Lung (tissue), 12 donors: Measurements from ENCODE around the gene FARP1. TPM values are rescaled to one million over a fixed set of nuclear protein-coding genes. Genes with fewer than 3 reads are reported as not detected.

ENCODE experiments used
- ATAC-seq: fragments of 200-7000 bp; cut with Tn5 transposase; one replicate; pipeline ENCODE4 v1.9.1; 2020; ENCODE audit warnings: moderate number of reproducible peaks; ENCODE audit not compliant: insufficient read depth, low FRiP score
- DNase-seq, 3 donors: peaks; one replicate each; pipeline ENCODE4 v3.0.0-alpha.2; 2013 to 2017
- H3K27ac ChIP-seq, 2 donors: one replicate each; pipeline ENCODE4 v1.5.1; 2013; ENCODE audit warnings: mild to moderate bottlenecking in 2 of 2, moderate library complexity in 2 of 2, control low read depth in 1 of 2, inconsistent platforms in 1 of 2, low read depth in 1 of 2, low read length in 1 of 2
- H3K27me3 ChIP-seq, 3 donors: one replicate each; pipeline ENCODE4 v1.5.1; 2013; ENCODE audit warnings: low read length in 2 of 3; ENCODE audit not compliant: control insufficient read depth in 3 of 3, insufficient read depth in 3 of 3
- H3K36me3 ChIP-seq, 4 donors: one replicate each; pipeline ENCODE4 v1.5.1; 2013; ENCODE audit warnings: low read length in 4 of 4, mild to moderate bottlenecking in 1 of 4, moderate library complexity in 1 of 4; ENCODE audit not compliant: control insufficient read depth in 4 of 4, insufficient read depth in 4 of 4
- H3K4me1 ChIP-seq, 5 donors: one replicate each; pipeline ENCODE4 v1.5.1; 2013; ENCODE audit warnings: low read length in 5 of 5, mild to moderate bottlenecking in 2 of 5, moderate library complexity in 1 of 5; ENCODE audit not compliant: control insufficient read depth in 5 of 5, insufficient read depth in 5 of 5
- H3K4me3 ChIP-seq: one replicate; pipeline ENCODE4 v1.5.1; 2013; ENCODE audit warnings: mild to moderate bottlenecking, control low read depth, moderate library complexity
- H3K9ac ChIP-seq, 2 donors: one replicate each; pipeline ENCODE4 v1.5.1; 2013; ENCODE audit warnings: low read length in 2 of 2, control low read depth in 1 of 2; ENCODE audit not compliant: insufficient read depth in 1 of 2
- H3K9me3 ChIP-seq, 4 donors: one replicate each; pipeline ENCODE4 v1.5.1; 2013; ENCODE audit warnings: low read length in 3 of 4, mild to moderate bottlenecking in 1 of 4, moderate library complexity in 1 of 4; ENCODE audit not compliant: control insufficient read depth in 4 of 4, insufficient read depth in 3 of 4
- WGBS, 2 donors: extraction: QIAGEN DNeasy Blood & Tissue Kit; methylation state at CpG; one replicate each; pipeline ENCODE4 v1.1.7; 2013; 5-methylcytosine and 5-hydroxymethylcytosine counted together
- polyA plus RNA-seq, 2 donors: library from polyadenylated mRNA; stranded (reverse); fragments of 200-250 nt; gene quantifications; one replicate each; pipeline ENCODE4 v1.2.1, GENCODE V29; 2013
- total RNA-seq, 2 donors: library from RNA; depleted of rRNA in 1 of 2; stranded (reverse); fragments of >200 nt in 1 of 2; gene quantifications; one replicate each; pipeline ENCODE4 v1.2.1, GENCODE V29; 2014 to 2021
- TF ChIP-seq, protein P1 (sequence below): IDR thresholded peaks from 2 replicates; pipeline ENCODE4 v1.5.1; 2012; ENCODE audit warnings: mild to moderate bottlenecking; ENCODE audit errors: control extremely low read depth, extremely low read depth
- donor health status: control.
- donor health status: control.
- donor health status: Bipolar disorder and iron deficiency.
- donor health status: healthy.
- donor health status: DM: yes; HTN: yes; CAD: no.

Gene FARP1
- total and polyA plus RNA-seq, 4 donors = 20.8 to 102 (median 54.4) TPM

DNA sequence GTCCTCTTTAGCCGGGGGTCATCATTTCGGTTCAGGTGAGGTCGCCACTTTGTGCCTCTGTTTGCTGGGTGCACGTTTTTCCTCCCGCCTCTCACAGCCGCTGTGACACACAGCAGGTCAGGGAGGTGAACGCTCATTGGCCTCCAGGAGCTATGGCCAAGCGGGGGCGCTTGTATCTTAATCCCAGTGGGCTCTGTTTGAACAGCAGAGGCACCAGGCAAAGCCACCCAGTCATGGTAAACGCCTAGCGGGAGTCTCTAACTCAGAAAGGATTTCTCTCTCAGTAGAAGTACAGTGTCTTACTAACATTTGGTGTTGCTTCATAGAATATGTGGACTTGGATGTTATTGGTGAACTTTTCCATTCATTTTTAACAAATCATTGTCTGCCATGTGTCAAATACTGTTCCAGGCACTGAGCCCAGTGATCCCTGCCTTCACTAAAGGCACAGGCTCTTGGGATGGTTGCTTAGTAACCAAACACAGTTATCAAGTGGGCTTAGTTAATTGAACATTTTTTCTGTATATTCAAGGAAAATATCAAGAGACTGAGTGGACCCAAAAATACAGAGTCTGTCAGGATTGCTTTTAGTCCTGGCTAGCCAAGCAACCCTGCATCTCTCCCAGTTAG is 247.3 kb downstream of the FARP1 start:
- Histone ChIP-seq H3K27me3 (no peaks in the 10 kb centered on the region), H3K4me1 (peaks cover 0 to 11% (median 6%) of the 10 kb centered on the region in 5 donors), H3K36me3 (peaks cover 0 to 44% (median 27%) of the 10 kb centered on the region in 4 donors), H3K9me3 (no peaks in the 10 kb centered on the region), H3K27ac (no peak overlapping the region), H3K9ac (no peak overlapping the region), H3K4me3 (no peak overlapping the region)
- peak; percentile 63 to 84 (median 83) for DNase-seq
- TF ChIP-seq, protein P1, sequence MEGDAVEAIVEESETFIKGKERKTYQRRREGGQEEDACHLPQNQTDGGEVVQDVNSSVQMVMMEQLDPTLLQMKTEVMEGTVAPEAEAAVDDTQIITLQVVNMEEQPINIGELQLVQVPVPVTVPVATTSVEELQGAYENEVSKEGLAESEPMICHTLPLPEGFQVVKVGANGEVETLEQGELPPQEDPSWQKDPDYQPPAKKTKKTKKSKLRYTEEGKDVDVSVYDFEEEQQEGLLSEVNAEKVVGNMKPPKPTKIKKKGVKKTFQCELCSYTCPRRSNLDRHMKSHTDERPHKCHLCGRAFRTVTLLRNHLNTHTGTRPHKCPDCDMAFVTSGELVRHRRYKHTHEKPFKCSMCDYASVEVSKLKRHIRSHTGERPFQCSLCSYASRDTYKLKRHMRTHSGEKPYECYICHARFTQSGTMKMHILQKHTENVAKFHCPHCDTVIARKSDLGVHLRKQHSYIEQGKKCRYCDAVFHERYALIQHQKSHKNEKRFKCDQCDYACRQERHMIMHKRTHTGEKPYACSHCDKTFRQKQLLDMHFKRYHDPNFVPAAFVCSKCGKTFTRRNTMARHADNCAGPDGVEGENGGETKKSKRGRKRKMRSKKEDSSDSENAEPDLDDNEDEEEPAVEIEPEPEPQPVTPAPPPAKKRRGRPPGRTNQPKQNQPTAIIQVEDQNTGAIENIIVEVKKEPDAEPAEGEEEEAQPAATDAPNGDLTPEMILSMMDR = no peak
- WGBS, 2 donors = 94 to 95% methylated on average over 11 of the region's 11 CpGs
- ATAC-seq = no peak

DNA sequence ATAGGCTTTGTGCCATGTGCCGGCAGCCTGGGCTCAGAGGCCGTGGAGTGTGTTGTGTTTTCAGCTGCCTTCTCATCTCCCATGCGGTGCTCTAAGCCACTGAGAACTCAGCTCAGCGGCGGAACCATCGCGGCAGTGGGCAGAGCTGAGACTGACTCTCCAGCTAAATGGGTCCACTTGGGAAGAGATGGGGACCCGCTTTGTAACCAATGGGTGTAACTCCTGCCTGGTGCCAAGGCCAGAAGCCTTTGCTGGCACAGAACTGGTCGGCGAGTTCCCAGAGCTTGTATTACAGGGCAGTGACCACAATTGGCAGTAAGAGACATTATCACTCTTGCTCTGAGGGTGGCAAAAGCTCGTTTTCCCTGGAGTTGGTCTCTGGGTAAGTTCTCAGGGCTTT is 251.0 kb downstream of the FARP1 start:
- ATAC-seq = no peak
- H3K36me3 ChIP-seq = peaks cover 0 to 27% (median 24%) of the 10 kb centered on the region in 4 donors
- DNase-seq = no peak
- no peak overlapping the region for H3K9ac ChIP-seq
- no peaks in the 10 kb centered on the region for H3K9me3 ChIP-seq
- TF ChIP-seq, protein P1 = no peak
- H3K27ac ChIP-seq = no peak overlapping the region
- no peak overlapping the region for H3K4me3 ChIP-seq
- H3K4me1 ChIP-seq = peaks cover 0 to 24% (median 11%) of the 10 kb centered on the region in 5 donors
- 94 to 97% methylated on average over 11 of the region's 11 CpGs for WGBS, 2 donors
- no peaks in the 10 kb centered on the region for H3K27me3 ChIP-seq

DNA sequence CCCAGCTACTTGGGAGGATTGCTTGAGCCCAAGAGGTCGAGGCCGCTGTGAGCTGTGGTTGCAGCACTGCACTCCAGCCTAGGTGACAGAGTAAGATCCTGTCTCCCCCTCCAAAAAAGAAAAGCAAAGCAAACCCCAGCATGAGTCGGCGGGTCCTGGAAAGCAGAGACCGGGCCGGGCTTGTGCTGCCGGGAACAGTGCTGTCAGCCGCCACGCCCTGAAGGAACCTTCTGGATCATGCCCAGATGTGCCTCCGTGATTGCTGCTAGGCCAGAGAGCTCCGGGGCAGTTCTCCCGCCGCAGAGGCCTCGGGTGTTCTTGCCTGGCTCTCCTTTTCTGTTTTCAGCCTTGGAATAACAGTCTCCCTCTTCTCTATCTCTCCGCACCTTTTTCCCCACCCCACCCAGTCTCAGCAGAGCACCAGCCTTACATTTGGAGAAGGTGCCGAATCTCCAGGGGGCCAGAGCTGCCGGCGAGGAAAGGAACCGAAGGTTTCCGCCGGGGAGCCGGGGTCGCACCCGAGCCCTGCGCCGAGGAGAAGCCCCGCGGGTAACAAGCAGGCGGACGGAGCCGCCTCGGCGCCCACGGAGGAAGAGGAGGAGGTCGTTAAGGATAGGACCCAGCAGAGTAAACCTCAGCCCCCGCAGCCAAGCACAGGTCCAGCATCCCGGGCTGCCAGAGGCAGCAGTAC is 252.1 kb downstream of the FARP1 start:
- TF ChIP-seq, protein P1 = no peak
- Histone ChIP-seq H3K4me3 (no peak overlapping the region), H3K27ac (no peak overlapping the region), H3K4me1 (peaks cover 0 to 29% (median 18%) of the 10 kb centered on the region in 5 donors), H3K36me3 (peaks cover 0 to 27% (median 22%) of the 10 kb centered on the region in 4 donors), H3K9me3 (no peaks in the 10 kb centered on the region), H3K9ac (no peak overlapping the region), H3K27me3 (no peaks in the 10 kb centered on the region)
- WGBS, 2 donors = 95% methylated on average over 37 of the region's 37 CpGs
- DNase-seq = no peak
- no peak for ATAC-seq
